ENCODE results near the gene ZSWIM1.

ZSWIM1 gene

GRCh38 chr20:45882469-45883099, 1.6 kb downstream of the ZSWIM1 start:
- TF ChIP-seq CTCF (conservative IDR thresholded peaks at IDR 0.05), result no peak
- H3K27ac ChIP-seq, result no peak overlapping the region

- TF ChIP-seq CTCF (conservative IDR thresholded peaks at IDR 0.05), result no peak
- no peak overlapping the region for H3K27ac ChIP-seq
These were observed 2.1 kb downstream of the ZSWIM1 start for GRCh38 chr20:45883100-45883469.

- TF ChIP-seq CTCF (conservative IDR thresholded peaks at IDR 0.05), result no peak
- H3K27ac ChIP-seq, result no peak overlapping the region
These were observed 5.7 kb downstream of the ZSWIM1 start for GRCh38 chr20:45886590-45887345.

GRCh38 chr20:45887346-45887715, 6.3 kb downstream of the ZSWIM1 start, which contains the start of gene SPATA25:
Gene SPATA25 (minus strand): TSS chr20:45887622. CDS start chr20:45887590, 32 bp downstream.
- TF ChIP-seq CTCF (conservative IDR thresholded peaks at IDR 0.05), result no peak
- no peak within 1 kb of the TSS for H3K27ac ChIP-seq

- H3K27ac ChIP-seq, result no peak overlapping the region
- no peak for TF ChIP-seq CTCF (conservative IDR thresholded peaks at IDR 0.05)
These were observed 7.7 kb downstream of the ZSWIM1 start for GRCh38 chr20:45888681-45889080.

- no peak for TF ChIP-seq CTCF (conservative IDR thresholded peaks at IDR 0.05)
- peak overlapping the region; percentile 81 for H3K27ac ChIP-seq
These were observed 9.3 kb downstream of the ZSWIM1 start for GRCh38 chr20:45890077-45890984.

All from VCaP (cell line).